IPS-NIHi11 (cell line): Measurements from ENCODE around the gene HSPBP1.

Experiments
- DNase-seq: peaks from one replicate; pipeline ENCODE4 v3.0.0; 2012; ENCODE audit warnings: mixed read lengths, low spot score

HSPBP1 gene

GRCh38 chr19:55212447-55212846, 67.5 kb downstream of the HSPBP1 start:
- peak; percentile 24 for DNase-seq
